HUDEP-2 (cell line): ENCODE results near the gene CAPN11.
"Not testable (repeated sequence)": the region's sequence is repeated elsewhere in the genome, so short reads cannot be mapped to it uniquely, and the experiment has no call there.

Experiments
- DNase-seq, 76 experiments: peaks; one replicate each; lab custom pipeline; 2025; ENCODE audit not compliant: unreplicated experiment in 76 of 76; lab: John Stamatoyannopoulos, UW

The CAPN11 gene

DNA sequence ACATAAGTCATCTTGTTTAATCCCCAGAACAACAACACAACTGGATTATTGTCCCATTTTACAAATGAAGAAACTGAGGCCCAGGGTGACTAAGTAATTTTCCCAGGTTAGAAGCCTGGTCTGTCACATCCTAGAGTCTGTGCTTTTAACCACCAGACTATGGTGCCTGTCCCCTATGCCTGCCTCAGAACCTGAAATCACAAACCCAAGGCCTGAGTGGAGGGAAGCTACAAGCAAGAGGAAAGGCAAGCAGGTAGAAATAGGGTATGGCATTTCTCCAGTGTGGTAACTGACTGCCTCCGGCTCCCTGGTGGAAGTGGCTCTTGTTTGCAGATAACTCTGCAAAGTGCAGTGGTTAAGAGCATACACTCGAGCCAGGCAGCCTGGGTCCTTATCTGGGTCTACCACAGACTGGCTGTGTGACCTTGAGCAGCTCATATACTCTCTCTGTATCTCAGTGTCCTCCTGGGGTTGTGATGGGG lies 28.7 kb upstream of the CAPN11 start:
- peak in 75 of 76 experiments; percentile 44 to 98 (median 91) for DNase-seq

DNA sequence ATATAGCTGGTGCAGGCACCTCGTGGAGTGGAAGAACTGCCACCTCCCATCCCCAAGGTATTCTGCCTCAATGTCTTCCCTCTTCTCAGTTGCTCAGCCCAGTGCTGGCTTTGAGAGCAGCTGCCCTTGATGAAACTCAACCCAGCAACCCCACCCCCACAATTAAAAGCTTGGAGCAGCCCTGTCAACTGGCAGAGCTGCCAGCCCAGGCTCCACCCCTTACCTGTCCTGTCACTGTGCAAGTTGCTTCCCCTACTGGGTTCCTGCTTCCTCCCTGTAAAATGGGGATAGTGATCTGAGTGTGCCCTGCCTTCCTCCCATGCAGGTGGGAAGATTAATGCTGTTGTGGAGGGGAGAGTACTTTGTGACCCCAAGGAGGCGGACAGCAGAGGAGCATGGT lies 26.7 kb upstream of the CAPN11 start:
- DNase-seq: no peak

DNA sequence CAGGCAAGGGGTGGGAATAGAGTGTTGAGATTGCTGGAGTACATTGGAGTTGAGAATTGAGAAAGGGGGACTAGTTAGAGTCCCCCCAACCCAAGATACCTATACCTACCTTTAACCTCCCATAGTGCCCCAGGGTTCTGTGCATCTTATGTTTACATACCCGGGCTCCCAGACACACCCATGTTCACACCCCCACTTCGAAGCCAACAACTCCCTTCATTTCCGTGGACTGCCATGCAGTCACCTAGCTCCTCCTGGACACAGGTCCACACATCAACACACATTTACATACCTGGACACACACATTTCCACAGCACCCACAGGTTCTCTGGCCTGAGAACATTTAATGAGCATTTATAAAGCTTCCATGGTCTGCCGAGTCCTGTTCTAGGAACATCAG lies 26.1 kb upstream of the CAPN11 start:
- no peak for DNase-seq

DNA sequence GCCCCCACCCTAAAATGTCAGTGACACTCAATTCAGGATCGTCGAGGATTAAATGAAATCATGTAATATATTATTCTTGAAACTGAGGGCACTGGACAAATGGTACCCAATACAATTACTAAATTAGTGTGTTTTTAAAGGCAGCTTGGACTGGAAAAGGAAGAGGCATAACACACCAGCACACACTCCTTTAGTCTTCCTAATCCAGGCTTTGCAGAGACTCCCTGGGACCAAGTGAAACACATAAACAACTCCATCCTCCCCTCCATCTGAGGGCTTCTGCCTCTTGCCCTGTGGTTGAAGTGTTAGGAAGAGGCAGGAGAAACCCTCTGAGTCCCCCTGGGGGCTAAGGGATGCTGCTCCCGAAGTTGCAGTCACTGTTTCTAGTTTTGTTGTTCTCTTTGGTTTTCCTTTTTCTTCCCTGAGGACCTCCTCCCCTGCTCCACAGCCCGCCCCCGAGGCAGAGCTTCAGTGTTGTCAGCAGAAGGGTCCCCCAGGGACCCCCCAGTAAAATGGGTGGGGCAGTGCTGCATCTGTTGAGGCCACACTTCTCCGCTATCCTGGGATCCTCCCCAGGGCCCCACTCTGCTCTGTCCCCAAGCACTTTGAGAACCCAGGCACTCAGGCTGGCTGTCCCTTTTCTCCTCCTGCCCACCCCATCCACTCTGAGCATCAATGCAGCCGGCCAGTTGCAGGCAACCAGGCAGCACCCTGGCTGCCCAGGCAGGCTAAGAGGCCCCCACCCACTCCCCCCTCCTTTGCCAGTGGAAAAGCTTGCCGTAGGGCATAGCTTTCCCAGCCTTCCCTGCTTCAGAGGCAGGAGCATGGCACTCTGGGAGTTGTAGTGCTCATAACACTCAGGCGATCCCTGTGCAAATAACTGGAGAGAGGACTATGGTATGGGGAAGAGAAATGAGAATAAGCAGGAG lies 25.4 kb upstream of the CAPN11 start:
- DNase-seq: peak in 49 of 76 experiments; percentile 14 to 67 (median 38)

DNA sequence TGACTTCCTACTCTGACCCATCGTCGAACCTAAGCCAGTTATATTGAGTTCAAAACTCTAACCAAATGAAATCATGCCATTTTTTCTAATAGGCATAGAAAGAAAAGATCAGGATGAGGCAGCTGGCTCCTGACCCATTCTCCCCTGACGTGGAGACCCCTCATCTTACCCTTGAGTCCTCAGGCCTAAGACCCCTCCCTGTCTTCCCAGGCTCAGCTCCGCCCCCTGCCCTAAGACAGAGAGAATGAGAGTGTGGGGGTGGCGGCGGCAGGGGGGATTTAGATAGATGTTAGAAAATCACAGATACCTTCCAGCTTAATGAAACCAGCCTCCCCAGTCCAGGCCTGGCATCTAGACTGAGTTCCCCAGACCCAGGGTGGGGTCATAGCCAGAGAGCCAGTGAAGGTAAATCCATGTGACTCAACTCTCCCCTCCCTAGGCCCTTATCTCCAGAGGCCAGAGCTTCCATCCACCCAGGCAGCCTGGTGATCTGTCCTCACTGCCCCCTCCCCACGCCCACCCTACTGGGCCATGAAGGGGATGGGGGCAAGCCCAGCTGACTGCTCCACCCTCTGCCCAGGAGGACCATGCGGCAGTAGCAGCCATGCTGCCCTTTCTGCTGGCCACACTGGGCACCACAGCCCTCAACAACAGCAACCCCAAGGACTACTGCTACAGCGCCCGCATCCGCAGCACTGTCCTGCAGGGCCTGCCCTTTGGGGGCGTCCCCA lies 24.5 kb upstream of the CAPN11 start:
- DNase-seq: peak in 73 of 76 experiments; percentile 34 to 91 (median 75)

DNA sequence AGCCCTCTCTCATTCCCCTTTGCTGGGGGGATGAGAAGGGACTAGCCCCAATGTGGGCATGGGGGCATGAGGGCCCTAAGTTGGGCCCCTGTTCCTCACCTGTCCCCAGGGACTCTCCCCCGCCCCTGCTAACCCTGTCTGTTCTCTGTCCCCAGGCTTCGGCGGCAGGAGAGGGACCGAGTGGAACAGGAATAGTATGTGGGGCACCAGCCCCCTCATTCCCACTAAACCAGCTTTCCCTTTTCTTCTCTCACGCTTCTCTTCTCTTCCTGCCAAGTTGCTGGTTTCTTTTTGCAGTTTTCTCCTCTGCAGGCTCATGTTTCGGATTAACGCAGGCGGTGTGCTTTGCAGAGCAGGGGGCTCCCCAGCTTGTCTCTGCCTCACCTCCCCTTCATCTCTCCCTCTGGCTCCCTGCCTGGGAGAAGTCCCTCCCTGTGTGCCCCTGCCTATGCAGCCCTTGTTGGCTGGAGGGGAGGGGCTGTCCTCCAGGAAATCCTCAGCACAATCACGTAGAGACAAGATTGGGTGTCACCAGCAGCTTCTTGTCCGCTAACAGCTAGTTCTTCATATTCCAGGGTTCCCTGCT lies 23.4 kb upstream of the CAPN11 start:
- no peak for DNase-seq

DNA sequence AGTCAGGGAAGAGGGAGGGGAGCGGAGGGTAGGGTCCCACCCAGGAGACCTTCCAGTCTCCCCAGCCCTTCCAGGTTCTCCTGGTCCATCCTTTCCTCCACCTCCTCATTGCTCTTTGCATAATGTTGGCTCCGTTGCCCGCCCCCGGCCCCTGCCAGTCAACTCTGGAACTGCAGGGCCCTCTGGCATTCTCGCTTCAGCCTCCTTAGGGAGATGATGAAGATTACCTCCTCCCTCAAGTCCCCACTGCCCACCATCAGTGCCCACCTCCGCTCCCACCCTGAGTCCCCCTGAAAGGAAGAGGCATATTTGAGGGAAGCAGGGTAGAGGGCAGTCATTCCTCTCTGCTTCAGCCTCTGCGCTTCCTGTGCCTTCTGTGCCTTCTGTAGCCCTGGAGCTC lies 22.7 kb upstream of the CAPN11 start:
- DNase-seq: no peak

DNA sequence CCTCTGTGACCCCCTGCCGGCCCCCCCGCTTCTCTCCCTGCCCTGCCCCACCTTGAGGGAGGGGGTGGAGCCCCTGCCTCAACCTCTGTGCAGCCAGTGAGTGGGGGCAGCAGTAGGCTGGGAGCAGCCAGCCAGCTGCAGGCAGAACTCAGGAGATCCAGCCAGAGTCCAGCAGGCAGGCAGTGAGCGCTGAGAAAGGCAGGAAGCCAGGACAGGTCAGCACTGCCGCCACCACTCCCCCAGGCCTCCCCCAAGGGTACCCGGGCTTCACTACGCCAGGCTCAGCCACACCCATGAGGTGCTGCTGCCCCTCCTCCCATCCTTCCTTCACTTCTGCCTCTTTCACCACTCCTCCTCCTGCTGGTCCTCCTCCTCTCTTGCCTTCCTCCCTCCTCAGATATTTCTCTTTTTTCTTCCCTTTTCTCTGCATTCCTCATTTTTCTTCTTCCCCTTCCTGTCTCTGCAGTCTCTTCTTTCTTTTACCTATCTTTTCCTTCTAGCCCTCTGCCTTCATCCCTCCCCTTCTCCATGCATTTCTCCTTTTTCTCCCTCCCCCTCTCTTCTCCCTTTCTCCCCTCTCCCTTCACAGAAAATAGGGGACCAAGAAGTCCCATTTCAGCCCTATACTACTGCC lies 19.8 kb upstream of the CAPN11 start:
- peak in 7 of 76 experiments; percentile 10 to 35 (median 17) for DNase-seq

DNA sequence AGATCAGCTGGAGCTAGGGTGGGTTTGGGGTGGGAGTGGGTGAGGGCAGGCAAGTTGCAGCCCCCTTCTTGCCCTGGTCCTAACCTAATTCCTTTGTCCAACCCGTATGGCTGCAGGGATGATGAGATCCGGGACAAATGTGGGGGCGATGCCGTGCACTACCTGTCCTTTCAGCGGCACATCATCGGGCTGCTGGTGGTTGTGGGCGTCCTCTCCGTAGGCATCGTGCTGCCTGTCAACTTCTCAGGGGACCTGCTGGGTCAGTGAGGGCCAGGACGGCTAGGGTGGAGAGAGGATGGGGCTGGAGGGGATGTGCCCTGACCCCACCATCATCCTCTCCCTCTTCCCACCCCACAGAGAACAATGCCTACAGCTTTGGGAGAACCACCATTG lies 19.3 kb upstream of the CAPN11 start:
- DNase-seq: no peak

DNA sequence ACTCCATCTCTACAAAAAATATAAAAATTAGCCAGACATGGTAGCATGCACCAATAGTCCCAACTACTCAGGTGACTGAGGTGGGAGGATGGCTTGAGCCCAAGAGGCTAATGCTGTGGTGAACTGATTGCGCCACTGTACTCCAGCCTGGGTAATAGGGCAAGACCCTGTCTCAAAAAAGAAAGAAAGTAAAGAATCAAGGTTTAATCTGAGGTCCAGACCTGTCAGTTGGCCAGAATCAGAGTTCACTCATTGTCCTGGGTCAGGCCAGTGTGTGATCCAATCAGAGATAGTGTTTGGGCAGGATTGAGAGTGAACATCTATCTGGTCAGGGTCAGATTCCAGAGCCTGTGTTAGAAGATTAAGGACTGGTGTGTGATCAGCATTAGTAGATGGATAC lies 15.8 kb upstream of the CAPN11 start:
- no peak for DNase-seq

DNA sequence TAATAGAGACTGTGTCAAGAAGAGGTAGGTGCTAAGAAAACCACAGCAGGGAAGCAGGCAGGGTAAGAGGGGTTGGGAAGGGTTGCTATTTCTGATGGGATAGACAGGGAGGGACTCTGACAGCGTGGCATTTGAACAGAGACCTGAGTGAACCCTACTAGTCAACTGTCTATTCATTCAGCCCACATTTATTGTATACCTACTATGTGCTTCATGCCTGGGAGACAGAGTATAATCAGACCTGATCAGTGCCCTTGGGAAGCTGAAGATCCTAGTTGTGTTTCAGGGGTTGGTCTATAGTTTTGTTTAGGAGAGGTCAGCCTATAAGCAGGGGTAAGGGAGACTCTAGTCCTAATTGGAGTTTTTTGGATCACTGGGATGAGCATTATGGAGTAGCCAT lies 14.9 kb upstream of the CAPN11 start:
- no peak for DNase-seq

DNA sequence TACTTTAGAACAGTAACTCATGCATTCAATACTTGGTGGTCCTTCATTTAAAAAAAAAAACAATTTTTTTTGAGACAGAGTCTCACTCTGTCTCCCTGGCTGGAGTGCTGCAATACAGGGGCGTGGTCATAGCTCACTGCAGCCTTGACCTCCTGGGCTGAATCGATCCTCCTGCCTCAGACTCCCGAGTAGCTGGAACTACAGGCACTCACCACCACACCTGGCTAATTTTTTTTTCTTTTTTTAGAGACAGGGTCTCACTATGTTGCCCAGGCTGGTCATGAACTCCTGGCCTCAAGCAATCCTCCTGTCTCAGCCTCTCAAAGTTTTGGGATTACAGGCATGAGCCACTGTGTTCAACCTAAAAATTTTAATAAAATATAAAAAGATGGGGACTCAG lies 14.1 kb upstream of the CAPN11 start:
- DNase-seq: not testable (repeated sequence)

DNA sequence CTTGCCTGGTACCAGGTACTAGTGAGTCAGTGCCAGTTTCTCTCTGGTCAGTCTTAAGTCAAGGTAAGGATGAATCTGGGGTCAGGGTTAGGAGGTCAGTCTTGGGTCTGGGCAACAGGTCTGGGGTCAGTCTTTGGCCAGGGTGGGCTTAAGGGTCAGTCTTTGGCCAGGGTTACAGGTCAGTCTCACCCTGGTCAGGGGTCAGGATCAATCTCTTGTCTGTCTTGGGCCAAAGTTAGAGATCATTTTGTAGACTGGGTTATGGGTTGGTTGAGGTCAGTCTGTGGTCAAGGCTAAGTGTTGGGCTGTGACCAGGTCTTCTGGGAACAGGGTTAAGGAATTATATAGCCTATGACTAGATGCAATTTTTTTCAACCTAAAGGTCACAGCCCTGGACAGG lies 12.8 kb upstream of the CAPN11 start:
- DNase-seq: no peak

DNA sequence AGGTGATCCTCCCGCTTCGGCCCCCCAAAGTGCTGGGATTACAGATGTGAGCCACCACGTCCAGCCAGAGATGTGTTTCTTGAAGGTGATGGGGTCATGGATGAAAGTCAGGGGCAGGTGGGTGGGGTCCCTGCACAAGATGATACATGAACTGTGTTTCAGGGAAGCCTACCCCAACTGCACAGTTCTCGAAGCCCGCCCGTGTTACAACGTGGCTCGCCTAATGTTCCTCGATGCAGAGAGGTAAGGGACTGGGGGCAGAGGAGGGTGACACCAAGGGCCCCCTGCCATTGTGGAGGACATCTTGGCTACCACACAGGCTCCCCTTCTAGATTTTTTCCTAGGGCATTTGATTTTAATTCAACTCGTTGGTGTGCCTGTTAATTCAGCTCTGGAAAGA lies 11.9 kb upstream of the CAPN11 start:
- no peak for DNase-seq

DNA sequence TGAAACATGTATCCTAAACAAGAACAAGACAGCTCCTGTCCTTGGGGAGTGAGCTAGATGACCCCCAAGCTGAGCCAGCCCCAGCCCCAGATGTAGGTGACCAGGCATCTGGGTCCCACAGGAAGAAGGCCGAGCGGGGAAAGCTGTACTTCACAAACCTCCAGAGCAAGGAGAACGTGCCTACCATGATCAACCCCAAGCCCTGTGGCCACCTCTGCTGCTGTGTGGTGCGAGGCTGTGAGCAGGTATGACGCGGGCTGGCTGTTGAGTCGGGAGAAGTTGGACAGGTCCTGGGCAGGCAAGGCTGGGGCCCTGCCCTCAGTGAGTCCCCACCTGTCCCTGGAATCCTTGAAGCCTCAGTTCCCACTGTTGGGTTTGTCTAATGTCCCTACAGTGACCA lies 11.4 kb upstream of the CAPN11 start:
- DNase-seq: no peak

DNA sequence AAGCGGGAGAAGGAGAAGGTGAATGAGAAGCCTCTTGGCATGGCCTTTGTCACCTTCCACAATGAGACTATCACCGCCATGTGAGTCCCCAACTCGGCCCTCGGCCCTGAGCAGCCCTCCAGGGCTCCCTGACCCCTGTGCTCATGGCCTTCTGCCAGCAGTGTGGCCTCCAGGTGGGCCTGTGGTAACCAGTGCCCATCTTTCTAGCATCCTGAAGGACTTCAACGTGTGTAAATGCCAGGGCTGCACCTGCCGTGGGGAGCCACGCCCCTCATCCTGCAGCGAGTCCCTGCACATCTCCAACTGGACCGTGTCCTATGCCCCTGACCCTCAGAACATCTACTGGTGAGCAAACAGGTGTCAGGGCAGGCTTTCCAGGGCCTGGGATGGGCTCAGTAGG lies 10.3 kb upstream of the CAPN11 start:
- no peak for DNase-seq

DNA sequence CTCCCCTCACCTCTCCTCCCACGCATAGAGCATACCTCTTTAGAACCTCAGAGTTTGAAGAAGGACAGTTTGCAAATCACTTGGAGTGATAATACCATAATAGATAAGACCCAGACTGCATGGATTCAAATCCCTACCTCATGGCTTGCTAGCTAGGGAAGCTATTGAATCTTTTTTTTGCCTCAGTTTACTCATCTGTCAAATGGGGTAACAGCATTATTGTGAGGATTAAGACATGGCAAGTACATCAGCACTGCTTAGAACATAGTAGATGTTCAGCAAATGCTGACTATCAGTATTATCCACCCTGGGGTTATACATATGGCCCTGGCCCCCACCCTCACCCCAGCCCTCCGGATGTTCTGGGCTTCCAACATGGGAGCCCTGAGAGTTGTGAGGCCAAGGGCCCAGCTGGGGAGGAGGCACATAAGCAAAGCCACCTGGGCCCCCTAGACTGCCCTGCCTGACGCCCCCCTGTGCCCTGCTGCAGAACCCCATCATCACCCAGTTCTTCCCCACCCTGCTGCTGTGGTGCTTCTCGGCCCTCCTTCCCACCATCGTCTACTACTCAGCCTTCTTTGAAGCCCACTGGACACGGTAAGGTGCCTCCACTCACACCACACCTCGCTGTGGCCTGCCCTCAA lies 9.1 kb upstream of the CAPN11 start:
- no peak for DNase-seq

DNA sequence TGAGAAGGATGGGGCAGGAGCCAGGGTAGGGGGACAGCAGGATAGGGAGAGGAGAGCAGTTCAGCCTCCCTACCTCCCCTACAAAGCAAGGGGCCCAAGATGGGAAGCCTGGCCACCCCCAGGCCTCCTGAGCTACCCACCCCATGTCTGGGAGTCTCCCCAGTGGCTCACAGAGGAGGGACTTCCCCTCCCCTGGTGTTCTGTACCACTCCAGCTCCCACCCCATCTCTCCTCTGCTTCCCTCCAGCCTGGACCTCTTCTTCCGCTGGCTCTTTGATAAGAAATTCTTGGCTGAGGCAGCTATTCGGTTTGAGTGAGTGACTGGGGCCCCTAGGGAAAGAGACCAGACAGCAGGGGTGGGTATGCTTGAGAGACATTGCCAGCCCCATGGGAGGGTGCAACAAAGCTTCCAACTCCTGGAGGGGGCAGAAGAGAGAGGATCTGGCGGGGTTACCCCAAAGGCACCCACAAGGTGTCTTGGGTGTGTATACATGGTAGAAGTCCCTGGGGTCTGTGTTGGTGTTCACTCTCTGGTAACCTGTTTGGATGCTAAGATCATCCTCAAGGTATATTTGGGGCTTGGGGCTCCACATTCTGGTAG lies 8.2 kb upstream of the CAPN11 start:
- DNase-seq: peak in 1 of 76 experiments; percentile 27

DNA sequence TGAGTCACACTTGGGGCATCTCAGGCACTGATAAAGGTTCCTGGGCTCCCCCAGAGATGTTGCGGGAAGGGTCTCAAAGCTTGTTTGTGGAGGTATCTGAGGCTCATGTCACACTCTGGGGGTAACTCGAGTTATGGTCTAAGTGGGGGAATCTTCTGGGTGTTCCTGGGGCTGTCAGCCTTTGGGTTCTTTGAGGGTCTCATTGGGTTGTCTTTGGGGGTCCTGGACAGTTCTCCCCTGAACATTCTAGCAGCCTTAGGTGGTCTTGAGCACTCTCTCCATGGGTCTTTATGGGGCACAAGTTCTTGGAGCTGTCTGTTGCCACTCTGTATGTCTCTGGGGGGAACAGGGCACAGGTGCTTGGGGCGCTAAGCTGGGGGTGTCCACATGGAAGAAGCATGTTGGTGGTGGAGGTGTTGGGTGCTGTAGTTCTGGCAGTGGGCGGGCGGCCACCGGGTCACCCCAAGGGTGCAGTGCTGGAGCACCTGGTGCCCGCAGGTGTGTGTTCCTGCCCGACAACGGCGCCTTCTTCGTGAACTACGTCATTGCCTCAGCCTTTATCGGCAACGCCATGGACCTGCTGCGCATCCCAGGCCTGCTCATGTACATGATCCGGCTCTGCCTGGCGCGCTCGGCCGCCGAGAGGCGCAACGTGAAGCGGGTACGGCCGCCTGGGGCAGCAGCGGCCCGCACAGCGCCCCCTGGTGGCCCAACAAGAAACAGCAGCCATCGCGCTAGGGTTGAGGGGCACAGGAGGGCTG lies 7.1 kb upstream of the CAPN11 start:
- DNase-seq: peak in 73 of 76 experiments; percentile 36 to 90 (median 78)
